T-helper 2 cell treated with Interferon-gamma antibody and Interleukin-4, amounts not matched to agents 100 ng/mL and 5 ng/mL, for 36 hours (primary cell): ENCODE measurements around the gene ATF5. TPM values are rescaled to one million over a fixed set of nuclear protein-coding genes. Genes with fewer than 3 reads are reported as not detected.
"Not testable (repeated sequence)": the region's sequence is repeated elsewhere in the genome, so short reads cannot be mapped to it uniquely, and the experiment has no call there.

Source experiments
- intact Hi-C: fragments of 100-400 bp; cut with micrococcal nuclease; formaldehyde crosslinking; loops from one replicate; pipeline ENCODE4 v1.15.1; 2023
- total RNA-seq: library from RNA; stranded (reverse); gene quantifications from 2 replicates; pipeline ENCODE4 v1.2.3, GENCODE V29; 2022

Gene ATF5
- total RNA-seq, 1 donor from 2014 or later, result 11.3 TPM

DNA sequence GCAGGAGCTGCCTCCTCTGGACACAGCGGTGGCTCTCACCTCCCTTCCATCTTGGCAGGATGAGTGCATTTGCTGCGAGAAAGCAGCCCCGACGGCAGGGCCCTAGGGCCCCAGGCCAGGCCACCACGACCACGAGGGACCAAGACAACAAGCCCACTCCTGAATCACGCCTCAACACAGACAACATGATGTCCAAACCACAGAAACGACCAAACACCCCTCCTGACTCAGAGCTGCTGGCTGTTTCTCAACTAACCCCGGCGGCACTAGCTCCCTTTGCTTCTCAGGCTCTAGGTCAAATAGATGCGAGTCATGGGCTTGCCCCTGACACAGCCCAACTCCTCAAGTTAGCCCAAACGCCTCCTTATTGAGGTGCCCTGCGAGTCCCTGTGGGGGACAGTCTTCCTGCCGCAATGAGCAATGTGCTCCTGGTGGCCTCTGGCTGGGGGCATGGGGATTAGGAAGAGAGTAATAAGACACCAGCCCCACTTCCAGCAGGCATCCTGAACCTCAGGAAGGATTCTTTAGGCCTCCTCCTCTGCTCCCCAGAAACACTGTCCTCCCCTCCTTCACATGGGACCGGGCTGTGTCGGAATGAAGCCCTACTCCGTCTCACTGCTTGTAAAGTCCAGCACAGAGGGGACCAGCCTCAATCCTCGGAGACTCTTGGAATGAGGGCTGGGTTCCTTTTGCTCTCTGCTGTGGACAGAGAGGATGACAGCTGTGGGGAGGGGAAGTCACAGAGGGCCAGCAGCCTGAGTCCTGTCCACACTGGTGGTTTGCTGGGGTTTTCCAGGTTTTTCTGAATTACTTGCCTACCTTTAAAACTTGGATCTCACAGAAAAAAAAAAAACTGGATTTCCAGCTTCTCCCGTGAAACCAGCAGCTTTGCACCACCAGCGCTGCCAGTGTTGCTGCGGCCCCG lies 6.9 kb upstream of the ATF5 start:
- intact Hi-C loops, result no loop called here

DNA sequence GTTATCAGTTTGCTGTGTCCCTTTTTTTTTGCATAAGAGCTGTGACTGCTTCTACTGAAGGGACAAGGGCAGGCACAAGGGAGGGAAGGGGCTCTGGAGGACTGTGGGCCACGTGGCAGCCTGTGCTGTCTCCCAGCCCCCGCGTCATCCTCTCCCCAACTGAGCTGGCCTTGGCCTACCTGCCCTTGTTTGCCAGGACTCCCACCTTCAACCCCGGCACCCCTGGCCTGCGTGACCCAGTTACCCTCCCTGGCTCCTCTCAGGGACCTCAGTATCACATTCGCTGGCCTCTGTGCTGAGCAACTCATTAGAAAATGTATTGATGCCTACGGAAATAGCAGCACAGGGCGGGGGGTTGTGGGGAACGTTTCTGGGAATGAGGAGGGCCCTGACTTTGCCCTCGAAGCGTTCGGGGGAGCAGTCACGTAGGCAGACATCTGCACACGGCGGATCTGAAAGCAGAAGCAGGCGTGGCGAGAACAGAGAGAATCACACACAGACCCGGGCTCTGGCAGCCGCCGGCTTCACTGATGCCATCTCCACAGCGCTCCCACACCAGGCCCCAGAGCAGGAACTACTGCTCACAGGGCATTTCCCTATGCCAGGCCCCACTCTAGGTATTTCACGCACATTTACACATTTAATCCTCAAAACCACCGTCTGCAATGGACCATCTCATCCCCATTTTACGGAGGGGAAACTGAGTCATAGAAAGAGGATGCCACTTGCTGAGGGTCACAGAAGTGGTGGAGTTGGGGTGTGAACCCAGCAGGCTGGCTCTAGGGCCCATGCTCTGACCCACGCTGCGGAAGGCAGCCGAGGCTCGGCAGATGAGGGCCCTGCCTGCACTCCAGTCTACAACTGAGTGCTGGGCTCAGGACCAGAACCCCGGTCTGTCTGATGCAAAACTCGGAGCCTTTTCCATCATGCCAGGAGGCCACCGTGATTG lies 5.7 kb upstream of the ATF5 start:
- intact Hi-C loops, result no loop called here

DNA sequence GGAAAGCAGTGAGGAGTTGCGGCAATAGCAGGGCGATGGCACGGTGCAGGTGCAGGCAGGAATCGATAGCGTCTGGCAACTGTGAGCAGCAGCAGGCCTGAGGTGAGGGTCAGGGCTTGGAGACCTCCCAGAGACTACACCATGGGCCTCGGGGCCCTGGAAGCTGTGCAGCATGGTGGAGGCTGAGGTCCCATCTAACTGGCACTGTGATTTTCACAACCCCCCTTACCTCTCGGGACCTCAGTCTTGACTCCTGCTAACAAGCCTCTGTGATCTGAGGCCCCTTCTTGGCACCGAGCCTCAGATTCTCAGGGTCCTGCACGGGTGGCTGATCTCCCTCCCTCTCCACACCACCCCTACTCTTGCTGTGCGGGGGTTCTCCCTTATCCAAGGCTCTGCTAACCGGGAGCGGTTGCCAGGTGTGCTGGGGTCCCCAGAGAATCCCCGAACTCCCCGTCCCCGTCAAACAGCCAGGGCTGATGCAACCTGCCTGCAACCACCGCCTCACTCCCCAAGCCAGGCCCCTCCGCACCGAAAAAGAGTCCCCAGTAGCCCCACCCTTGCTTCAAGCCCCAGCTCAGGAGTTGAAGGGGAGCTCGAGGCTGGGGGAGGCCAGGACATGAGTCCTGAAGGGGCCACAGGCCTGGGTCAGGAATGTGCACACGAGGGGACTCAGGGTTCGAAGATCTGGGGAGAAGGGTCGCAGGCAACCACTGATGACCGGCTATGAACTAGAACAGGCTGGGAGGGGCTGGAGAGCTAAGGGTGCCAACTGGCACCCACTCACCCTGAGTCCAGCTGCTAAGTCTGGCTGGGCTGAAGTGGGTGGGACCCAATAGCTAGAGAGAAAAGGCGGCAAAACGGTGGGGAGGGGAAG lies 4.8 kb upstream of the ATF5 start:
- intact Hi-C loops, result no loop called here

DNA sequence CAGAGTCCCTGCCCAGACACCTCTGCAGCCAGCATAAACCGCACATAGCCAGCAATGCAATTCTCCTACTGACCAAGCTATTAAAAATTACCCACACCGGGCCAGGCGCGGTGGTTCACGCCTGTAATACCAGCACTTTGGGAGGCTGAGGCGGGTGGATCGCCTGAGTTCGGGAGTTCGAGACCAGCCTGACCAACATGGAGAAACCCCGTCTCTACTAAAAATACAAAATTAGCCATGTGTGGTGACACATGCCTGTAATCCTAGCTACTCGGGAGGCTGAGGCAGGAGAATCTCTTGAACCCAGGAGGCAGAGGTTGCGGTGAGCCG lies 4.2 kb upstream of the ATF5 start:
- intact Hi-C loops, result not testable (repeated sequence)

DNA sequence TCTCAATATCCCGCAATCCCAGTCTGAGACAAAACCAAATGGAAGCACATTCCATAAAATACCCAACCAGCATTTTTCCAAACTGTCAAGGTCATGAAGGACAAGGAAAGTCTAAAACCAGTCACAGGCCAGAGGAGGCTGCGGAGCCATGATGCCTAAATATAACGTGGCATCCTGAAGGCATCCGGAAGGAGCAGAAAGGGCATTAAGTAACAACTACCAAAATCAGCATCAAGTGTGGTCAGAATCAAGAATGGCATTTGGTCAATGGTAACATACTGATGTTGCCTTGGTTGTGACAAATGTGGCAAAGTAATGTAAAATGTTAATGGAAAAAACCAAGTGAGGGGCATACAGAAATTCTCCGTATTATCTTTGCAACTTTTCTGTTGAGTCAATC lies 3.5 kb upstream of the ATF5 start:
- intact Hi-C loops, result no loop called here

DNA sequence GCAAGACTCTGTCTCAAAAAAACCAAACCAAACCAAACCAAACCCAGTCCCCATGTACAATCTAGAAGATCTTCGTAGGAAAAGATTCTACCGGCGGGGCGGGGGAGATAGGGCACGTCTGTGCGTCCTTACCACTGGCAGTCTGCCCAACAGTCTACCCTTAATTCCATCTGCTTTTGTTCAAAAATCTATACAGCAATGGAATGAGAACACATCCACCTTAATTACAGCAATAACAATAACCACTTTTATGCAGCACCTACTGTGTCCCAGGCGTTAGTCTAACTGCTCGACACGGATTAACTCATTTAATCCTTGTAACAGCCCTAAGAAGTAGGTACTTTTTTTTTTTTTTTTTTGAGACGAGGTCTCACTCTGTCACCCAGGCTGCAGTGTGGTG lies 2.5 kb upstream of the ATF5 start:
- intact Hi-C loops, result no loop called here

DNA sequence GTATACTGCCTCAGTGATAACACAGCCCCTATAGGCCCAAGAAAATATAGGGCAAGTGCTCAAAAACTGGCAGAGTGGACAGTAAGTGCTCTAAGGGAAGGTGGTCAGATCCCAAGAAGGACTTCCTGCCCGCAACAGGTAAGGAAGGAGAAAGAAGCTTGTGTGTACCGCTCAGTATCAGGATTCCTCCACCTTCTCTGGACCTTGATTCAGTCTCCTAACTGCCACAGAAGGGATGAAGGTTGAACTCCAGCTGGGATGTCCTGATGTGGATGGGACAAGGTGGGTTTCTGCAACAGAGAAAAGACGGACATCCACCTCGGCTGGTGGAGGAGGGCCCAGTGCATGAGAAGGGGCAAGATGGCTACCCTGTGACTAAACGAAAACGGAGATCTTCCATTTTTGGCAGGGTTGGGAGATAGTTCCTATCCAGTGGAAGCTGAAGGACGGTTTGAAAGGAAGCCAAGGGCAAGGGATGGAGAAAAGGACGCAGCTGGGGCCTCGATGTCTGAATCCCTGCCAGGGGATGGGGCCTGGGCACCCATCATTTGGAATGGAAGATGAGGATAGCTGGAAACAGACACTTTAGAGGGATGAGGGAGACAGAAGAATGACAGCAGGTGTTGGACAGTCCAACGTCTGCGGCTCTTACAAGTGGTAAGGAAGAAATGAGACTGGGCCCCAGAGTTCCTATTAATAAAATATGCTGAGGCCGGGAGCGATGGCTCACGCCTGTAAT lies 1.3 kb upstream of the ATF5 start:
- intact Hi-C loops, result no loop called here

DNA sequence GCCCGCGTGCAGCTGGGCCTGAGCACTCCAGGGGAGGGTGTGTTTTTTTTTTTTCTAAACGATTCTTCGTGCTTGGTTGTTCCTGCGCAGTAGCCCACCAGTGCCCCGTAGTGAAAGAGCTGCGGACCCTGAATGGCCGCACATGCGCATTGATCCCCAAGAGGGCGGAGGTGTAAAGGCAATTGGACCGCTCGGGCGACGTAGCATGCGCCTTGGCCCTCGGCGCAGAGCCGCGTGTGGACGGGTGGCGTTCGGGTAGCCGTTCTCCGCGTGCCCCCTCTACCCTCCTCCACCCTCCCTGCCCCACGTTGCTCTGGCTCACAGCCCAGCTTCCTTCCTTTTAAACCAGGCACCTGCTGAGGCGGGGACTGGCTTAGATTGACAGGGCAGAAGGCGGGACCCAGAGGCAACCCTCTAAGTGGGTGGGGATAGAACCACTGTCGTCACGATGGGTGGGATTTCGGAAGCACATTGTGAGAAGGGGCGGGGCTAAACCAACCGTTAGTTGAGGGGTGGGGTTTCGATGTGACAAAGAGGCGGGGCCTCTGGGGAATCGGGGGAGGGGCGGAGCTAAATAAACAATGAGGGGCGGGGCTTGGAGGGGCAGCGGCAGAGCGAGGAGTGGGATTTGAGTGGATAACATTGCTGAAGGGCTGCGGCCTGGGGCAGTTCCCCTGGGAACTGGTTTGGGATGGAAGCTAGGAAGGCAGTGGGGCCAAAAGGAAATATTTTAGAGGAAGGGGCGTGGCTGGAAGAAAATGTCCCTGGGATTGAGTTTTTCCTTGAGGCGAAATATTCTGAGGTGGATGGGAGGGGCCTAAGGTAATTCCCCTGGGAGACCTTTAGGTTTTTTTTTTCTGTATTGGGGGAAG lies 842 bp downstream of the ATF5 start:
- intact Hi-C loops, result loop anchor here (1.0 kb wide), 3 partner anchors 33 to 95 kb away; partner anchors contain the start of genes AKT1S1, TBC1D17 and VRK3

DNA sequence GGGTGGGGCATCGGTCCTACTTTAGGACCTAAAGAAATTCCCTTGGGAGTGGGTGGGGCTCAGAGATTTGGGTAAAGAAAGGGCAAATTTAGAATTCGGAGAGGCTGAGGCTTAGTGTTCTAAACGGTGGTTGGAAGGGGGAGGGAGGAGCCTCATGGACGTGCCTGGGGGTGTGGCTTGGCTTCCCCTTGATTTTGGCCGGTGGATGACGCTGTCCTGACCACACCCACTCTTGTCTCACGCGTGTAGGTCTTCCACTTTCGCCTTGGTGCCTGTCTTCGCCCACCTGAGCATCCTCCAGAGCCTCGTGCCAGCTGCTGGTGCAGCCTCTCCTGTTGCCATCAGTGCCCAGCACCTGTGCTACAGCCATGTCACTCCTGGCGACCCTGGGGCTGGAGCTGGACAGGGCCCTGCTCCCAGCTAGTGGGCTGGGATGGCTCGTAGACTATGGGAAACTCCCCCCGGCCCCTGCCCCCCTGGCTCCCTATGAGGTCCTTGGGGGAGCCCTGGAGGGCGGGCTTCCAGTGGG lies 1.5 kb downstream of the ATF5 start:
- intact Hi-C loops, result loop anchor here (1.0 kb wide), 1 partner anchor 33 kb away; no protein-coding TSS in a partner anchor

DNA sequence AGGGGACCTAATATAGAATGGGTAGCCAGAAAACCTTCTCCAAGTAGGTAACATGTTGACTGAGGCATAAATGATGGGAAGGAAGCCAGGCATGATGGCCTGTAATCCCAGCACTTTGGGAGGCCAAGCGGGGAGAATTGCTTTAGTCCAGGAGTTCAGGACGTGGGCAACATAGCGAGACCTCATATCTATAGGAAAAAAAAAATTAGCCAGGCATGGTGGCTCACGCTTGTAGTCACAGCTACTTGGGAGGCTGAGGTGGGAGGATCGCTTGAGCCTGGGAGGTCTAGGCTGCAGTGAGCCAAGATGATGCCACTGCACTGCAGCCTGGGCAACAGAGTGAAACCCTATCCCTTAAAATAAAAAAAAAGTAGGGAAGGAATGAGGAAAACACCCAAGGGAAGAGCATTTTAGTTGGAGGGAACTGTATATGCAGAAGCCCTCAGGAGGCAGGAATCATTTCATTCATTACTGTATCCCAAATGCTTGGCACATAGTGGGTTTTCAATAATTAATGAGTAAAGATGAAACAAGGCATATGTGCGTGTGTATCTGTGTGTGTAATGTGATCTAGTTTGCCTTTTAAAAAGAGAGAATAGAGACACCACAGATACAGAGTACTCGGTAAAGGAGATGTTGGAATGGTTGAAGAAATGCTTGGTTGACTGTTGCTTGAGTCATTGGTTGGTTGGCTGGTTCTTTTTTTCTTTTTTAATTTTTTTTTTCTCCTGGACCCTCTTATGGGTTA lies 2.5 kb downstream of the ATF5 start:
- intact Hi-C loops, result no loop called here

DNA sequence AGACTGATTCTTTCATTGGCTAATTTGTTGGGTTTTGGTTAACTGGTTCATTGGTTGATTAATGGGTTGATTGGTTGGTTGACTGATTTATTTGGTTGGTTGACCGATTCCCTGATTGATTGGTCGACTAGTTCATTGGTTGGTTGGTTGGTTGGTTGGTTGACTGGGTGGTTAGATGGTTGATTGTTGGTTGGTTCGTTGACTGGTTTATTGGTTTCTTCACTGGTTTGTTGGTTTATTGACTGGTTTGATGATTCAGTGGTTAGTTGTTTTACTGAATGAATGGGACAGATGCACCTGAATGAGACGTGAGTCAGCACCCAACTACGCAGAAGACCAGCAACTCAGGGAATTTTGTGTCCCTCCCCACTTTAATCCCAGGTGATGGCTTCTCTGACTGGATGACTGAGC lies 3.0 kb downstream of the ATF5 start:
- intact Hi-C loops, result no loop called here

DNA sequence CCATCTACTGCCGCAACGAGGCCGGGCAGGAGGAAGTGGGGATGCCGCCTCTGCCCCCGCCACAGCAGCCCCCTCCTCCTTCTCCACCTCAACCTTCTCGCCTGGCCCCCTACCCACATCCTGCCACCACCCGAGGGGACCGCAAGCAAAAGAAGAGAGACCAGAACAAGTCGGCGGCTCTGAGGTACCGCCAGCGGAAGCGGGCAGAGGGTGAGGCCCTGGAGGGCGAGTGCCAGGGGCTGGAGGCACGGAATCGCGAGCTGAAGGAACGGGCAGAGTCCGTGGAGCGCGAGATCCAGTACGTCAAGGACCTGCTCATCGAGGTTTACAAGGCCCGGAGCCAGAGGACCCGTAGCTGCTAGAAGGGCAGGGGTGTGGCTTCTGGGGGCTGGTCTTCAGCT lies 3.7 kb downstream of the ATF5 start:
- intact Hi-C loops, result no loop called here

DNA sequence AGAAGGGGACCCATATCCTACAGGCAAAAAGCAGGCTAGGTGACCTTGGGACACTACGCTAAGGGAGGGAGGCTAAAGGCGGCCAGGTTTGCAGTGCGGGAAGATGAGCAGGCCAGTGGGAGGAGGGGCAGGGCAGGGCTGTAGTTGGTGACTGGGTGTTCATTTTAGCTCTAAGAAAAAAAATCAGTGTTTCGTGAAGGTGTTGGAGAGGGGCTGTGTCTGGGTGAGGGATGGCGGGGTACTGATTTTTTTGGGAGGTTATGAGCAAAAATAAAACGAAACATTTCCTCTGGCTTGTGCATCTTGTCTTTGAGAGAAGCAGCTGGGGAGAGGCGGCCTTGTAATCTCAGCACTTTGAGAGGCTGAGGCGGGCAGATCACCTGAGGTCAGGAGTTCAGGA lies 4.6 kb downstream of the ATF5 start:
- intact Hi-C loops, result no loop called here

DNA sequence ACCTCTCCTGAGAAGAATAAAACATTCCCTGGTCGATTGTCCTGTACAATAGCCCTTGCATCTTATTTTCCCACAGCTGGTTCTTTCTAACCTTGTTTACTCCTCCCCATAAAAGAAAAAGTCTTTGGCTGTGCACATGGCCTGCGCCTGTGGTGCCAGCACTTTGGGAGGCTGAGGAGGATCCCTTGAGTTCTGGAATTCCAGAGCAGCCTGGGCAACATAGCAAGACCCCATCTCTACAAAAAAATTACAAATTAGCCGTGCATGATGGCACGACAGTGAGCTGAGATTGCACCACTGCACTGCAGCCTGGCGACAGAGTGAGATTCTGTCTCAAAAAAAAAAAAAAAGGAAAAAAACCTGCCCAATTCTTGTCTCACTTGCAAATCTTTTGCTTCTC lies 7.5 kb downstream of the ATF5 start:
- intact Hi-C loops, result no loop called here

DNA sequence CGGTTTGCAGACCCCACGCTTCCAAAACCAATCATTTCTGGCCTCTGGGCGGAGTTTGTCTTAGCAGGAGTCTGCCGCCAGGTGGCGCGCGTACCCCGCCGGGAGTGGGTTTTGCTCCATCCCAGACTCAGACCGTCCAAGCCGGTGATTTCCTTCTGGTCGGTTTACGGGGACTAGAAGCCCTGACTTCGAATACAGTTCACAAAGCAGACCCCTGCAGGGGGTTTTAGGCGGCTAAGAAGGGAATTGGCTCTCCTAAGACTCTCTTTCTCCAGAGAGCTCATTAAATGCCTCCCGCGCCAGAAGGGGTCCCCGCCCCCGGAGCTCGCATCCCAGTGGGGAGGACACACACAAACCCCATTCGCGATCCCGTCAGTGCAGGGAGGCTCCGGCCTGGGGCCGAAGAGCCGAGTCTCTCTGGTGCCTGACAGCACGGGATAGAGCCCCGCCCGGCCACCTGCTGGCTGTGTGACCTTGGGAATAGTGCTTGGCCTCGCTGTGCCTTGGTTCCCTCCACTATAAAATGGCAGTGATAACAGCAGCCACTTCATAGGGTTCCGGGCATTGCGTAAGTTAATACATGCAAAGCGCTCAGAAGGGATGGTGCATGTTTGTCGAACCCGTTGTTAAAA lies 8.9 kb downstream of the ATF5 start:
- intact Hi-C loops, result loop anchor here (1.0 kb wide), 1 partner anchor 45 kb away; no protein-coding TSS in a partner anchor

DNA sequence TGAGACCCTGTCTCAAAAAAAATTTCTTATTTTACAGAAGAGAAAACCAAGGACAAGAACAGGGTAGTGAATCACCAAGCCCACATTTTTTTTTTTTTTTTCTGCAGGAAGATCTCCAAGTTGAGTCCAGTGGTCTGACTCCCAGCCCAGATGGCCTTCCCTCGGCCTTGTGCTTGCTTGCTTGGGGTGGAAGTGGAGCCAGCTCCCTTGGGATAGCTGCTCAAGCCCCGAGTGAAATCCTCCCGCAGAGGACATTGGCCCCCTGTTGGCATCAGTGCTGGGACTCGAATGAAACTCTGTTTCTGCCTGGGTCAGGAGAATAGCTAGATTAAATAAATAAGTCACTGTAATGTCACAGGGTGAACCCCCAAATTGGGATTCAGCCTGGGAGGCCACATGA lies 9.7 kb downstream of the ATF5 start:
- intact Hi-C loops, result no loop called here

DNA sequence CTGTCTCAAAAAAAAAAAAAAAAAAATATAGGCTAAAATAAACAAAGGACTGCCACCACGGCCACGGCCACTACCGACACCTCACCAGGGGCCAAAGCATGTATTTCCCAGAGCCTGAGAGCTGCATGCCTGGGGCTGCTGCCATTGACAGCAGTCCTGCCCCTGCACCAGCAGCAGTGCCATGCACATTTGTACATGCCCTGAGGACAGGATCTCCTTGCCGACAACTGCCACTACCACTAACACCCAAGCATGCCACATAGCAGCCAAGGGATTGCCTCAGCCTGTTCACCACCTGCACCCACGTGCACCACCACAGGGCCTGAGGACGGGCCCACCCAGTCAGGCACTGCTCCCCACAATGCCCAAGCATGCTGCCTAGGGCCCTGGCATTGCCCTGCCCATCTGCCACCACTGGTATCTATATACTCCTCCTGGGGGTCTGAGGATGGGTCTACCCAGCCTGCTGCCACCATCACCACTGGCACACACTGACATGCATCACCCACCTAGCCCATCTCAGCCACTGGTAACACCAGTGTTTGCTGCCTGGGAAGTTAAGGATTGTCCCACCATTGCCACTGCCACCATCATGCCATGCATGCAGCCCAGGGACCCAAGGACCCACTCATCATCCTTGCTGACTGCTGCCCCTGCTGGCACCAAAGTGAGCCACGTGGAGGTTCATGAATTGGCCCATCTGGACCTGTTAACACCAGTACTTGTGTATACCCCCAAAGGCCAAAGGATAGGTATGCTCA lies 10.9 kb downstream of the ATF5 start:
- intact Hi-C loops, result no loop called here
